H9 (cell line): ENCODE results near the gene BCAR3. TPM values are rescaled to one million over a fixed set of nuclear protein-coding genes. Genes with fewer than 3 reads are reported as not detected.

Experiments used
- DNase-seq: peaks from one replicate; pipeline ENCODE4 v3.0.0-alpha.2; 2017
- H2AFZ ChIP-seq: one replicate; pipeline ENCODE4 v1.6.1; 2013; ENCODE audit warnings: mild to moderate bottlenecking, low read length, control low read depth, moderate library complexity
- H2AK5ac ChIP-seq: 2 replicates; pipeline ENCODE4 v1.6.1; 2013; ENCODE audit warnings: low read length, control low read depth, mixed read lengths; ENCODE audit not compliant: insufficient read length
- H2BK120ac ChIP-seq: one replicate; pipeline ENCODE4 v1.6.1; 2013; ENCODE audit warnings: low read depth, mild to moderate bottlenecking, low read length, control low read depth, inconsistent platforms; ENCODE audit not compliant: poor library complexity, severe bottlenecking
- H2BK12ac ChIP-seq: 2 replicates; pipeline ENCODE4 v1.6.1; 2013; ENCODE audit warnings: low read length, control low read depth, mixed read lengths, low read depth; ENCODE audit not compliant: insufficient read length
- H2BK15ac ChIP-seq: 2 replicates; pipeline ENCODE4 v1.6.1; 2013; ENCODE audit warnings: low read depth, low read length, control low read depth
- H2BK20ac ChIP-seq: one replicate; pipeline ENCODE4 v1.6.1; 2013; ENCODE audit warnings: low read depth, mild to moderate bottlenecking, low read length, control low read depth, inconsistent platforms; ENCODE audit not compliant: poor library complexity, severe bottlenecking
- H2BK5ac ChIP-seq: 2 replicates; pipeline ENCODE4 v1.6.1; 2013; ENCODE audit warnings: low read length, control low read depth, mixed read lengths; ENCODE audit not compliant: insufficient read length
- H3K14ac ChIP-seq: 2 replicates; pipeline ENCODE4 v1.6.1; 2013; ENCODE audit warnings: low read length, control low read depth; ENCODE audit not compliant: insufficient read depth
- H3K18ac ChIP-seq: 2 replicates; pipeline ENCODE4 v1.6.1; 2013; ENCODE audit warnings: low read depth, mild to moderate bottlenecking, mixed read lengths, low read length, control low read depth; ENCODE audit not compliant: insufficient read length
- H3K23ac ChIP-seq: 2 replicates; pipeline ENCODE4 v1.6.1; 2013; ENCODE audit warnings: low read length, control low read depth, mixed read lengths, low read depth; ENCODE audit not compliant: insufficient read length
- H3K23me2 ChIP-seq: 2 replicates; pipeline ENCODE4 v1.6.1; 2013; ENCODE audit warnings: low read depth, mild to moderate bottlenecking, mixed read lengths, low read length, control low read depth; ENCODE audit not compliant: insufficient read length, poor library complexity, severe bottlenecking
- H3K27ac ChIP-seq: 2 replicates; pipeline ENCODE4 v1.5.1; 2013; ENCODE audit warnings: low read length, control low read depth, mixed read lengths, low read depth; ENCODE audit not compliant: insufficient read length
- H3K27me3 ChIP-seq: 2 replicates; pipeline ENCODE4 v1.6.1; 2013; ENCODE audit warnings: low read length, control low read depth, inconsistent platforms; ENCODE audit not compliant: insufficient read depth
- H3K4ac ChIP-seq: 2 replicates; pipeline ENCODE4 v1.6.1; 2013; ENCODE audit warnings: low read depth, mild to moderate bottlenecking, control low read depth, inconsistent platforms, low read length, moderate library complexity
- H3K4me1 ChIP-seq: 2 replicates; pipeline ENCODE4 v1.6.1; 2013; ENCODE audit warnings: low read length, control low read depth, inconsistent platforms; ENCODE audit not compliant: insufficient read depth
- H3K4me2 ChIP-seq: 2 replicates; pipeline ENCODE4 v1.6.1; 2013; ENCODE audit warnings: low read length, control low read depth, mixed read lengths; ENCODE audit not compliant: insufficient read length, insufficient read depth
- H3K56ac ChIP-seq: 2 replicates; pipeline ENCODE4 v1.6.1; 2013; ENCODE audit warnings: low read depth, mild to moderate bottlenecking, mixed read lengths, low read length, control low read depth; ENCODE audit not compliant: insufficient read length
- H3K79me1 ChIP-seq: 2 replicates; pipeline ENCODE4 v1.6.1; 2013; ENCODE audit warnings: low read depth, mild to moderate bottlenecking, moderate library complexity, low read length, control low read depth, inconsistent platforms; ENCODE audit not compliant: insufficient read depth, poor library complexity, severe bottlenecking
- H3K79me2 ChIP-seq: 2 replicates; pipeline ENCODE4 v1.6.1; 2013; ENCODE audit warnings: low read length, control low read depth, inconsistent platforms; ENCODE audit not compliant: insufficient read depth
- H3K9ac ChIP-seq: 2 replicates; pipeline ENCODE4 v1.6.1; 2013; ENCODE audit warnings: low read length, control low read depth, mixed read lengths; ENCODE audit not compliant: insufficient read length; ENCODE audit errors: extremely low read depth
- H3K9me3 ChIP-seq: one replicate; pipeline ENCODE4 v1.6.1; 2013; ENCODE audit warnings: low read depth, low read length, inconsistent platforms; ENCODE audit not compliant: control insufficient read depth
- H3T11ph ChIP-seq: one replicate; pipeline ENCODE4 v1.6.1; 2013; ENCODE audit warnings: mild to moderate bottlenecking, low read length, control low read depth, inconsistent platforms
- H4K20me1 ChIP-seq: one replicate; pipeline ENCODE4 v1.6.1; 2013; ENCODE audit not compliant: control insufficient read depth, insufficient read length, insufficient read depth
- H4K5ac ChIP-seq: 2 replicates; pipeline ENCODE4 v1.6.1; 2013; ENCODE audit warnings: low read depth, mild to moderate bottlenecking, mixed read lengths, low read length, control low read depth; ENCODE audit not compliant: insufficient read length
- H4K8ac ChIP-seq: replicated peaks from 2 replicates; pipeline ENCODE4 v1.6.1; 2013; ENCODE audit warnings: low read length, control low read depth, mixed read lengths, low read depth; ENCODE audit not compliant: insufficient read length
- H4K91ac ChIP-seq: 2 replicates; pipeline ENCODE4 v1.6.1; 2013; ENCODE audit warnings: low read depth, mild to moderate bottlenecking, moderate library complexity, mixed read lengths, low read length, control low read depth; ENCODE audit not compliant: insufficient read length
- H3K27ac Mint-ChIP-seq, 3 experiments: 2 replicates in 2 of 3; 3 replicates in 1 of 3; pipeline ENCODE4 v1.8.0; 2020 to 2021; ENCODE audit warnings: mixed read lengths in 3 of 3, mild to moderate bottlenecking in 1 of 3, moderate library complexity in 1 of 3
- H3K27me3 Mint-ChIP-seq: 2 replicates; pipeline ENCODE4 v1.8.0; 2021; ENCODE audit warnings: low read depth, mild to moderate bottlenecking, moderate library complexity, mixed read lengths
- H3K36me3 Mint-ChIP-seq, 3 experiments: 2 replicates in 2 of 3; 3 replicates in 1 of 3; pipeline ENCODE4 v1.8.0; 2020 to 2021; ENCODE audit warnings: low read depth in 3 of 3, mixed read lengths in 3 of 3; ENCODE audit not compliant: insufficient read depth in 1 of 3
- H3K4me1 Mint-ChIP-seq, 2 experiments: 2 replicates each; pipeline ENCODE4 v1.8.0; 2020; ENCODE audit warnings: mixed read lengths in 2 of 2
- H3K4me3 Mint-ChIP-seq, 2 experiments: 2 replicates in 1 of 2; 3 replicates in 1 of 2; pipeline ENCODE4 v1.8.0; 2020 to 2021; ENCODE audit warnings: mild to moderate bottlenecking in 2 of 2, mixed read lengths in 2 of 2, moderate library complexity in 1 of 2
- H3K9me3 Mint-ChIP-seq, 2 experiments: 2 replicates in 1 of 2; 3 replicates in 1 of 2; pipeline ENCODE4 v1.8.0; 2020; ENCODE audit warnings: mild to moderate bottlenecking in 2 of 2, mixed read lengths in 2 of 2, moderate library complexity in 1 of 2
- CTCF ChIP-seq: fragments of 200-600 bp; sonication (generic); conservative IDR thresholded peaks from 3 replicates; pipeline ENCODE4 v1.8.0; 2021; ENCODE audit warnings: antibody characterized with exemption, mild to moderate bottlenecking
- WGBS: extraction: QIAGEN DNeasy Blood & Tissue Kit; methylation state at CpG from one replicate; pipeline ENCODE4 v1.1.7; 2013; ENCODE audit warnings: missing lambda C conversion rate, low lambda C conversion rate, mixed read lengths; ENCODE audit not compliant: insufficient read length; ENCODE audit errors: extremely low coverage; 5-methylcytosine and 5-hydroxymethylcytosine counted together
- total RNA-seq: library from RNA; stranded (reverse); gene quantifications from 2 replicates; pipeline ENCODE4 v1.2.1, GENCODE V29; 2021

The BCAR3 gene
- total RNA-seq, 1 experiment from 2014 or later = 4.9 TPM

- H3K36me3 Mint-ChIP-seq = no peaks in the 10 kb centered on the region; a peak in 1 of 7 replicates
- no peak overlapping the region for H2BK12ac ChIP-seq
- H3K9me3 ChIP-seq = no peaks in the 10 kb centered on the region
- H3K18ac ChIP-seq = no peak overlapping the region
- H2BK20ac ChIP-seq = no peak overlapping the region
- H2BK15ac ChIP-seq = no peak overlapping the region
- no peak overlapping the region for H2AFZ ChIP-seq
- H3K9me3 Mint-ChIP-seq = no peaks in the 10 kb centered on the region; a peak in 1 of 5 replicates
- no peaks in the 10 kb centered on the region for H3K23me2 ChIP-seq
- peaks cover 20 to 22% of the 10 kb centered on the region in 2 experiments for H3K4me1 Mint-ChIP-seq
- no peak for DNase-seq
- no peak overlapping the region for H4K8ac ChIP-seq
- no peaks in the 10 kb centered on the region for H3K79me2 ChIP-seq
- H4K5ac ChIP-seq = no peak overlapping the region
- no peak overlapping the region for H3K9ac ChIP-seq
- H3K27me3 ChIP-seq = no peaks in the 10 kb centered on the region
- H3K4me3 Mint-ChIP-seq = no peak overlapping the region
- H2BK5ac ChIP-seq = no peak overlapping the region
- no peak overlapping the region for H3K4me2 ChIP-seq
- H3K27ac Mint-ChIP-seq = no peak overlapping the region
- TF ChIP-seq CTCF = no peak
- no peak overlapping the region for H2AK5ac ChIP-seq
- no peak overlapping the region for H2BK120ac ChIP-seq
- no CpG with 5 or more reads among the region's 4 CpGs for WGBS
- H4K20me1 ChIP-seq = no peaks in the 10 kb centered on the region
- no peaks in the 10 kb centered on the region for H3K27me3 Mint-ChIP-seq
- no peaks in the 10 kb centered on the region for H3K79me1 ChIP-seq
- H3K4ac ChIP-seq = no peak overlapping the region
- H3K23ac ChIP-seq = no peak overlapping the region
- H3T11ph ChIP-seq = no peak overlapping the region
- H3K27ac ChIP-seq = no peak overlapping the region
- 0 out of 2 replicates have a peak, but pooled peaks cover 3% of the 10 kb centered on the region for H3K4me1 ChIP-seq
- H4K91ac ChIP-seq = no peak overlapping the region
- no peak overlapping the region for H3K56ac ChIP-seq
- H3K14ac ChIP-seq = no peak overlapping the region
Measured at GRCh38 chr1:93602101-93602500, 79.5 kb downstream of the BCAR3 start.
